ENCODE measurements around the gene SPINK8. TPM values are rescaled to one million over a fixed set of nuclear protein-coding genes. Genes with fewer than 3 reads are reported as not detected.

SPINK8 gene
- total and polyA plus RNA-seq, 2 of the 4 experiments (the other 2 are of a cell fraction), result not detected

GRCh38 chr3:48367201-48367600 lies 33.7 kb upstream of the SPINK8 start:
- H3K27me3 ChIP-seq (ENCODE audit: control insufficient read depth, insufficient read depth, low read length), result peaks cover 23% of the 10 kb centered on the region
- in situ Hi-C loops (cut with MboI; ENCODE audit: low sequenced_read_pairs) (no loop called here), dilution Hi-C loops (cut with HindIII; ENCODE audit: low sequenced_read_pairs, unreplicated experiment) (no loop called here), intact Hi-C loops (cut with micrococcal nuclease) (no loop called here)
- no peak overlapping the region for H3K18ac ChIP-seq (ENCODE audit: low read depth, low read length)
- CTCF ChIA-PET, result no interaction called here
- POLR2A ChIA-PET (ENCODE audit: unreplicated experiment), result no interaction called here
- no peak overlapping the region for H4K91ac ChIP-seq (ENCODE audit: insufficient read depth, low read depth, low read length)
- H2BK15ac ChIP-seq (ENCODE audit: low read depth, low read length), result no peak overlapping the region
- no peaks in the 10 kb centered on the region for H3K4me1 ChIP-seq (ENCODE audit: control insufficient read depth, insufficient read depth, low read length)
- no peak overlapping the region for H2BK5ac ChIP-seq (ENCODE audit: low read depth, low read length, poor library complexity, severe bottlenecking)
- H3K79me1 ChIP-seq (ENCODE audit: low read depth in 1 of 2, low read length in 2 of 2), result no peaks in the 10 kb centered on the region
- H4K8ac ChIP-seq (ENCODE audit: low read depth in 2 of 2, low read length in 2 of 2), result no peak overlapping the region
- DNase-seq (no peak), ATAC-seq (ENCODE audit: low read depth) (no peak)
- no peak overlapping the region for H2AK9ac ChIP-seq (replicated peaks; ENCODE audit: low read depth, low read length, poor library complexity)
- no peak overlapping the region for H3K4me2 ChIP-seq (ENCODE audit: low read depth, low read length)
- no peaks in the 10 kb centered on the region for H3K9me1 ChIP-seq (ENCODE audit: insufficient read depth, low read length)
- H3K14ac ChIP-seq (replicated peaks; ENCODE audit: low read depth, low read length), result no peak overlapping the region
- H3K9ac ChIP-seq (ENCODE audit: low read depth, low read length), result no peak overlapping the region
- no peak overlapping the region for H3K4ac ChIP-seq (ENCODE audit: low read depth, low read length)
- H3K9me3 ChIP-seq (ENCODE audit: control insufficient read depth, insufficient read depth, low read length), result no peaks in the 10 kb centered on the region; the same call in 1 of the 2 replicates
- no peak overlapping the region for H2BK120ac ChIP-seq (ENCODE audit: low read depth, low read length)
- H3K4me3 ChIP-seq (ENCODE audit: insufficient read depth, low read depth, low read length), result no peak overlapping the region
- H3K56ac ChIP-seq (ENCODE audit: extremely low read depth, insufficient read depth, low read length), result no peak overlapping the region
- no peak overlapping the region for H3K23ac ChIP-seq (ENCODE audit: low read depth, low read length)
- no peak overlapping the region for H2AK5ac ChIP-seq (ENCODE audit: low read depth, low read length)
- H4K20me1 ChIP-seq (ENCODE audit: insufficient read depth, low read length), result no peaks in the 10 kb centered on the region
- H3K36me3 ChIP-seq (ENCODE audit: control insufficient read depth, insufficient read depth, low read length), result no peaks in the 10 kb centered on the region
- no TSS peak for BruUV-seq (replicated peaks)
- H2AFZ ChIP-seq (replicated peaks; ENCODE audit: low read length, poor library complexity), result no peak overlapping the region
- H2BK20ac ChIP-seq (ENCODE audit: low read depth, low read length), result no peak overlapping the region
- no peak overlapping the region for H4K5ac ChIP-seq (ENCODE audit: low read depth, low read length)
- no peak overlapping the region for H3K27ac ChIP-seq (ENCODE audit: insufficient read depth, low read length)
- TF ChIP-seq MAZ (IDR thresholded peaks at IDR 0.05; ENCODE audit: borderline replicate concordance, low read depth, low read length) (no peak), POLR2A (IDR thresholded peaks at IDR 0.05; ENCODE audit: low read depth, low read length) (no peak), CEBPB (IDR thresholded peaks at IDR 0.05; ENCODE audit: low read depth, low read length) (no peak), MAFK (IDR thresholded peaks at IDR 0.05; ENCODE audit: low read depth, low read length) (no peak), BHLHE40 (IDR thresholded peaks at IDR 0.05; ENCODE audit: low read depth, low read length) (no peak), CTCF (conservative IDR thresholded peaks at IDR 0.05; ENCODE audit: low read depth, low read length) (no peak), RFX5 (IDR thresholded peaks at IDR 0.05; ENCODE audit: low read depth, low read length) (no peak), MXI1 (IDR thresholded peaks at IDR 0.05; ENCODE audit: borderline replicate concordance, low read depth, low read length) (no peak)
